NOMO-1 treated with dmso at 0.1 percent for 144 hours (cell line): ENCODE results near the gene SMU1.
"Not testable (repeated sequence)": the region's sequence is repeated elsewhere in the genome, so short reads cannot be mapped to it uniquely, and the experiment has no call there.

ENCODE experiments used
- DNase-seq: peaks from one replicate; lab custom pipeline; 2025; ENCODE audit not compliant: unreplicated experiment; lab: John Stamatoyannopoulos, UW

The SMU1 gene

GRCh38 chr9:33105959-33106358 is 29.5 kb upstream of the SMU1 start:
- no peak for DNase-seq

GRCh38 chr9:33105504-33105903 is 29.0 kb upstream of the SMU1 start:
- DNase-seq: no peak

- no peak for DNase-seq
Measured at GRCh38 chr9:33104401-33104800, 27.9 kb upstream of the SMU1 start.

GRCh38 chr9:33103501-33104281 is 27.2 kb upstream of the SMU1 start:
- DNase-seq: no peak

- no peak for DNase-seq
Measured at GRCh38 chr9:33102551-33103210, 26.2 kb upstream of the SMU1 start.

- DNase-seq: no peak
Measured at GRCh38 chr9:33101104-33101951, 24.9 kb upstream of the SMU1 start.

- no peak for DNase-seq
Measured at GRCh38 chr9:33099754-33100153, 23.3 kb upstream of the SMU1 start.

GRCh38 chr9:33097192-33097591 is 20.7 kb upstream of the SMU1 start:
- no peak for DNase-seq

GRCh38 chr9:33092634-33093033 is 16.2 kb upstream of the SMU1 start:
- no peak for DNase-seq

GRCh38 chr9:33085672-33086071 is 9.2 kb upstream of the SMU1 start:
- DNase-seq: not testable (repeated sequence)

- no peak for DNase-seq
Measured at GRCh38 chr9:33082538-33083326, 6.3 kb upstream of the SMU1 start.

GRCh38 chr9:33082128-33082527 is 5.7 kb upstream of the SMU1 start:
- no peak for DNase-seq

GRCh38 chr9:33081128-33081851 is 4.8 kb upstream of the SMU1 start:
- DNase-seq: peak; percentile 87

- DNase-seq: no peak
Measured at GRCh38 chr9:33080534-33080933, 4.1 kb upstream of the SMU1 start.

- DNase-seq: no peak
Measured at GRCh38 chr9:33068991-33069390, 7.5 kb downstream of the SMU1 start.

- DNase-seq: peak; percentile 57
Measured at GRCh38 chr9:33065157-33066076, 11.1 kb downstream of the SMU1 start.

GRCh38 chr9:33051144-33051543 is 25.3 kb downstream of the SMU1 start:
- DNase-seq: peak; percentile 34

GRCh38 chr9:33049680-33050361 is 26.7 kb downstream of the SMU1 start:
- no peak for DNase-seq

GRCh38 chr9:33048054-33048465 is 28.4 kb downstream of the SMU1 start:
- no peak for DNase-seq
